Common myeloid progenitor, CD34-positive (primary cell): Measurements from ENCODE around the gene CARTPT.

ENCODE experiments used
- CTCF ChIA-PET: fragments of 350-600 bp; sonication (Branson Sonifier 250); formaldehyde crosslinking; loops from one replicate; lab custom pipeline; 2021; ENCODE audit warnings: antibody characterized with exemption; lab: Charles Lee
- POLR2A ChIA-PET: fragments of 350-600 bp; sonication (Branson Sonifier 250); formaldehyde crosslinking; loops from one replicate; lab custom pipeline; 2021; ENCODE audit warnings: antibody characterized with exemption; lab: Charles Lee
- DNase-seq, 3 donors: peaks; one replicate each; pipeline versions ENCODE4 v3.0.0 to v3.0.0-alpha.2; 2013
- H3K27ac ChIP-seq, 2 experiments: 1 replicate in 1 of 2; 2 replicates in 1 of 2; pipeline ENCODE4 v1.7.0; 2013; ENCODE audit warnings: inconsistent platforms in 2 of 2, low read length in 2 of 2, mild to moderate bottlenecking in 2 of 2, low read depth in 1 of 2, moderate library complexity in 1 of 2; ENCODE audit not compliant: severe bottlenecking in 2 of 2, insufficient read depth in 1 of 2, poor library complexity in 1 of 2
- H3K27me3 ChIP-seq, 5 experiments: replicated peaks in 2 of 5; 1 replicate in 3 of 5; 2 replicates in 2 of 5; pipeline versions ENCODE4 v1.6.1 to v1.7.0; 2013; ENCODE audit warnings: low read length in 4 of 5, mild to moderate bottlenecking in 2 of 5, moderate library complexity in 2 of 5, inconsistent platforms in 1 of 5; ENCODE audit not compliant: insufficient read depth in 5 of 5, control insufficient read depth in 4 of 5
- H3K36me3 ChIP-seq, 4 experiments: 1 replicate in 2 of 4; 2 replicates in 2 of 4; pipeline versions ENCODE4 v1.6.1 to v1.7.0; 2013; ENCODE audit warnings: low read length in 3 of 4, control low read depth in 1 of 4, mild to moderate bottlenecking in 1 of 4; ENCODE audit not compliant: control insufficient read depth in 4 of 4, insufficient read depth in 4 of 4
- H3K4me1 ChIP-seq, 4 experiments: 1 replicate in 3 of 4; 2 replicates in 1 of 4; pipeline versions ENCODE4 v1.6.1 to v1.7.1; 2013; ENCODE audit warnings: low read length in 3 of 4, mild to moderate bottlenecking in 3 of 4, control low read depth in 1 of 4, inconsistent platforms in 1 of 4, moderate library complexity in 1 of 4; ENCODE audit not compliant: control insufficient read depth in 4 of 4, insufficient read depth in 4 of 4; ENCODE audit errors: control extremely low read depth in 1 of 4
- H3K4me3 ChIP-seq, 7 experiments: 1 replicate in 4 of 7; 2 replicates in 3 of 7; pipeline versions ENCODE4 v1.5.1 to v1.7.0; 2013; ENCODE audit warnings: mild to moderate bottlenecking in 7 of 7, low read length in 6 of 7, moderate library complexity in 6 of 7, inconsistent platforms in 2 of 7, low read depth in 2 of 7, control low read depth in 1 of 7; ENCODE audit not compliant: insufficient read depth in 4 of 7, control insufficient read depth in 1 of 7; ENCODE audit errors: extremely low read depth in 1 of 7
- H3K9me3 ChIP-seq, 5 experiments: 1 replicate in 4 of 5; 2 replicates in 1 of 5; pipeline versions ENCODE4 v1.6.1 to v1.7.1; 2013; ENCODE audit warnings: low read length in 4 of 5, mild to moderate bottlenecking in 2 of 5, inconsistent platforms in 1 of 5, low read depth in 1 of 5, moderate library complexity in 1 of 5; ENCODE audit not compliant: control insufficient read depth in 4 of 5, insufficient read depth in 2 of 5; ENCODE audit errors: control extremely low read depth in 1 of 5
- WGBS: methylation state at CpG from one replicate; pipeline ENCODE4 v1.1.5; 2013; ENCODE audit not compliant: insufficient coverage; 5-methylcytosine and 5-hydroxymethylcytosine counted together

CARTPT gene

DNA sequence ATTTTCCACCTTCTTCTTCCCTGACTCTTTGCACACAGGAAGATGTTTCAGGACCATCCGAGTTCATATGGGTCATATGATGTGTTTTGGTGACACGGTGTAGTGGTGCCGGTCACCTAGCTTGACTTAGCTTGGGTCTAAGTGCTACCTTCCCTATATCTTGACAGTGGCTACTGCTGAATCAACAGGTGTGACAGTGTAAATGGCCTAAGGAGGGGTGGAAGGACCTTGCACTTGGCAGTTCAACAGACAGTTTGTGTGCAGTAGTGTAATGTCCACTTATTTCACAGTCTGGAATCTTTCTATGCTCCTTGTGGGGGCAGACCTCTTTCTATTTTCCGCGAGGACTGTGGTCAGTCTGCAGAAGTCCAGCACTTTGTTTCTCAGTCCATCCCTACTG lies 43.8 kb downstream of the CARTPT start:
- Histone ChIP-seq H3K9me3 (no peaks in the 10 kb centered on the region), H3K4me3 (no peak overlapping the region), H3K27ac (no peak overlapping the region), H3K27me3 (no peaks in the 10 kb centered on the region), H3K36me3 (no peaks in the 10 kb centered on the region), H3K4me1 (peaks cover 0 to under 1% (median 0%) of the 10 kb centered on the region in 4 experiments)
- DNase-seq, result no peak
- ChIA-PET POLR2A (interaction anchor here (0.6 kb wide), 1 partner anchor 57 kb away, joined by 3 read pairs; no protein-coding TSS in a partner anchor), CTCF (no interaction called here)
- 94% methylated on average over 3 of the region's 5 CpGs for WGBS

DNA sequence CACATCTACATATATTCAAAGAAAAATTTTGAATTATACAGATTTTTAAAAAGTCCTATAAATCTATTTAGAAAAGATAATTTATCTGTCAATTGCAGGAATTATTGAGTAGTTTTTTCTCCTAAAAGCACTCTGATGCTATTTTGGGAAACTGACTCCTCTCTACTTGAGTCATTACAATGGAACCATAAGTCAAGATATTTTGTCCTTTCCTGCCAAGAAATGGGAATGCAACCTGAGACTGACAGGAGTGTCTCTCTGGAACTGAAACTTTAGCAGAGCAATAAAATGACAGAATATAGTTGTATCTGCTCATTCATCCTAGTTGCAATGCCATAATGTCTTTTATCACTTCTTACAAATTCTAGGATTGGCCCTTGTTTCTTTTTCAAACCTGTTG lies 48.6 kb downstream of the CARTPT start:
- H3K9me3 ChIP-seq, result no peaks in the 10 kb centered on the region
- CTCF ChIA-PET, result interaction anchor here (1.2 kb wide), 1 partner anchor 10 kb away, joined by 3 read pairs; no protein-coding TSS in a partner anchor
- no peak for DNase-seq
- no peaks in the 10 kb centered on the region for H3K27me3 ChIP-seq
- POLR2A ChIA-PET, result no interaction called here
- H3K27ac ChIP-seq, result no peak overlapping the region
- H3K4me3 ChIP-seq, result no peak overlapping the region
- no peaks in the 10 kb centered on the region for H3K36me3 ChIP-seq
- peaks cover 0 to 16% (median 5%) of the 10 kb centered on the region in 4 experiments for H3K4me1 ChIP-seq

DNA sequence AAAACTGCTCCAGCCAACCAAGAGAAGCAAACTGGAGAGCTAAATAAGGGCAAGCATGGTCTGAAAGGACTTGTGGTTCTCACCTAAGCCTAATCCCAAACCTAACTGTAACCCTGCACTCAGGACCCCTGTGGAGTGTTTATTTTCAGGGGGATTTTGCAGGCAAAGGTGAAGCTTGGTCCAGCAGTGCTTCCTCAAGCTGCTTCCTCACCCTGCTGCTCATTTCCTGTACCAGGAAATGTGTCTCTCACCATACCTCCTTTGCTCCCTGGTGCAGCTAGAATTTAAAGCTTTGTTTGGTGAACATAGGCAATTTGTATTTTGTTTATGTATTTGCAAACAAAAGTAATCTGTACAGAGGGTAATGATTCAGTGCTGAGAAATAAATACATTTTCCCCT lies 50.2 kb downstream of the CARTPT start:
- Histone ChIP-seq H3K4me3 (peak overlapping the region in 1 of 7 experiments; percentile 13), H3K4me1 (peaks cover 0 to 16% (median 5%) of the 10 kb centered on the region in 4 experiments), H3K9me3 (no peaks in the 10 kb centered on the region), H3K36me3 (no peaks in the 10 kb centered on the region), H3K27ac (no peak overlapping the region), H3K27me3 (no peaks in the 10 kb centered on the region)
- CTCF ChIA-PET, result interaction anchor here (0.8 to 1.5 kb wide), 2 partner anchors 13 to 15 kb away, joined by 3 read pairs; no protein-coding TSS in a partner anchor
- POLR2A ChIA-PET, result no interaction called here
- peak in 1 of 3 donors; percentile 4 for DNase-seq

DNA sequence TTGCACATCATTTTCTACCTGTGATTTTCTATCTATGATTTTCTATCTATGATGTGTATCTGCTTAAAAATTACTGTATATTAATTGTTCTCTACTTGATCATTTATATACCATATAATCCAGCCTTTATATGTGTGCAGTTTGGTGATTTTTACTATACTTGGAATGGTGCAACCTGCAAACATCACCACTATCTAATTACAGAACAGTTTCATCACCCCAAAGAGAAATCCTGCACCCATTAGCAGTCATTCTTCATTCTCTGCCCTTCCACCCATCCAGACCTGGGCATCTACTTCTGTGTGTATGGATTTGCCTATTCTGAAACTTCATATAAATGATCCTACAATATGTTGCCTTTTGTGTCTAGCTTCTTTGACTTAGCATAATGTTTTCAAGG lies 51.3 kb downstream of the CARTPT start:
- H3K9me3 ChIP-seq, result no peaks in the 10 kb centered on the region
- no peak overlapping the region for H3K27ac ChIP-seq
- H3K4me1 ChIP-seq, result peaks cover 0 to 16% (median 5%) of the 10 kb centered on the region in 4 experiments
- CTCF ChIA-PET, result no interaction called here
- H3K4me3 ChIP-seq, result no peak overlapping the region
- no peaks in the 10 kb centered on the region for H3K27me3 ChIP-seq
- no peaks in the 10 kb centered on the region for H3K36me3 ChIP-seq
- POLR2A ChIA-PET, result no interaction called here
- no peak for DNase-seq
